NCI-H2029 treated with DMSO at 0.1 percent for 48 hours (cell line): ENCODE measurements around the gene ZNHIT2.
"Not testable (repeated sequence)": the region's sequence is repeated elsewhere in the genome, so short reads cannot be mapped to it uniquely, and the experiment has no call there.

Source experiments
- DNase-seq: peaks from one replicate; lab custom pipeline; 2025; lab: John Stamatoyannopoulos, UW

Gene ZNHIT2

DNA sequence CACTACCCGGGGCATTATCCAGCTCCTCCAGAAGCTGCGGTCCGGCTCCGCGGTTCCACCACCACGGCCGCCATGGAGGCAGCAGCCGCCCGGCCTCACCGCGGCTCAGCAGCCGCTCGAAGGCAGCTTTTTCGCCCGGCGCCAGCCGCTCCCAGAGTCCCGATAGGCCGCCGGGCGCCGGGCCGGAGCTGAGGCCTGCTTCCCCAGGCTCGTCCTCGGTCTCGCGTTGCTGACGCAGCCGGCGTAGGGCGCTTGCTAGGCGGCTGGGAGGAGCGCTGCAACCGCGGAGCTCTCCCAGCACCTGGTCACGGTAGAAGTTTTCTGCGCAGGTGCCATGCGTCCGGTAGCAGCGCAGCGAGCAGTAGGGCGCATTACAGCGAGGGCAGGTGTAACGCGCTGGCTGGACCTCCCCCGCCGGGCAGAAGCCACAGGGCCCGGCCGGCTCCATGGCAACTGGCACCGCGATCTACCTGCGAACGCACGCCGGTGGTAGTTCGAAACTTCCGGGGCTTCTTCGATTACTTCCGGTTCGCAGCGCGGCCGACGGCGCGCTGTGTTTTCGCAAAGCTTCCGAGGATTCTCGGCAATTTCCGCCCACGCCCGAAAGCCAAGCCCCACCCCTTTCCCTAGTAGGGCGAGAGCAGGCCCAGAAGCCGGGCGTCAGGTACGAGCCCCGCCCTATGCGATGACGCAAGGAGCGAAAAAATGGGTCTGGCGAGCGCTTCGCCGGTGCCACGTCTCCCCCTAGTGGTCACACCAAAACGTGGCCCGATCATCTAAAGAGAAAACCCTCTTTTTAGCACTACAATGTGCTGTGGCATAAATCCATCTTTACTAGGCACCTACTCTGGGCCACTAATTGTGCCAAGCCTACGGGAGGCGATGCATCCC lies at the start of gene ZNHIT2:
Gene ZNHIT2, minus strand, starts transcription at position 496 of the 891 bp plus-strand sequence. Its CDS starts 48 bp downstream, at position 448.
- DNase-seq: peak; percentile 93

DNA sequence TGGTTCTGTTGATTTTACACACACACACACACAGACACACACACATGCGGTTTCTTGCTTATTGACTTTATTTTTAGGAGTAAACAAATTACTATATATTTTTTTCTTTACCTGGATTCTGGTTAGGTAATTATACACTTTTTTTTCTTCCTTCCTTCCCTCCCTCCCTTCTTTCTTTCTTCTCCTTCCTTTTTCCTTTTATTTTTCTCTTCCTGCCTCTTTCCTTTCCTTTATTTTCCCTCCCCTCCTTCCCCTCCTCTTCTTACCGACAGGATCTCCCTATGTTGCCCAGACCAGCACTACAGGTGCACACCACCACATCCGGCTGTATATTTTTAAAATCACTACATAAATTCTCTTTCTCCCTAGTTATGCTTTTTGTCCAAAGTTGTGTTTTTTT lies 49.4 kb upstream of the ZNHIT2 start:
- no peak for DNase-seq

DNA sequence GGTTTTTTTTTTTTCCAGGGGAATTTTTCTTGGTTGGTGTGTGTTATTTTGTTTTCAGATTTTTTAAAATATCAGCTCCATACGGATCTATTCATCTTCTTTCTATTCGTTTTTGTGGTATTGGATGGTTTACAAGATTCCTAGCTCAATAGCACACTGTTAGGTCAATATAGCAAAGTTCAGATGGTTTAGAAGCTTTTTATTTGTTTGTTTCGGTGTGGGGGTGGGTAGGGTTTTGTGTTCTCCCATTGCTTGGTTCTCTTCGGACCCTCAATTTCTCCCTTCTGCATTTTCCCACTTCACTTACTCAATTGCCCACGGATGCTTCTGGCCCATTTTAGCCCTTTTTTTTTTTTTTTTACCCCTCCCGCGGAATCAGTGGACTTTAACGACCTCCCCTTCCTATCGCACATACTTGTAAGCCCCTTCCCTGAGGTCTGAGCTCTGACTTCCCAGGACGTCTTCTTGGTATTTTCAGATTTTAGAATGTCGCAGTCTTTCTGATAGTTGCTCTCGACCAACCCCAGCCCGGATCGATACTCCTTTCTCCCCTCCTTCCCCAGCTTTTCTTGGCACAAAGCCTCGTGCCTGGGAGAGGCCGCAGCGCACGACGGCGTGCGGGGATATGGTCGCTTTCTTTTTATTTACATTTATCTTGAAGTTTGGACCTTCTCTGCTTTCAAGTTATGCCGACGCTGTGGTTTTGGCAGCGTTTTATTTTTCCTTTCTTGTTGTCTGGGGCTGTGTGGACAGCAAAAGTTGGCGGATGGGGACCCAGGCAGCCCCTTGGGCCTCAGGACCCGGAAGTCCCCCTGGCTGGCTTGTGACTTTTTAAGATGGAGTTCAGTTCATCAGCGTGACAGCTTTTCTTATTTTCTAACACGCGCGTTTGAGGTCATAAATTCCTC lies 48.2 kb upstream of the ZNHIT2 start:
- DNase-seq: no peak

DNA sequence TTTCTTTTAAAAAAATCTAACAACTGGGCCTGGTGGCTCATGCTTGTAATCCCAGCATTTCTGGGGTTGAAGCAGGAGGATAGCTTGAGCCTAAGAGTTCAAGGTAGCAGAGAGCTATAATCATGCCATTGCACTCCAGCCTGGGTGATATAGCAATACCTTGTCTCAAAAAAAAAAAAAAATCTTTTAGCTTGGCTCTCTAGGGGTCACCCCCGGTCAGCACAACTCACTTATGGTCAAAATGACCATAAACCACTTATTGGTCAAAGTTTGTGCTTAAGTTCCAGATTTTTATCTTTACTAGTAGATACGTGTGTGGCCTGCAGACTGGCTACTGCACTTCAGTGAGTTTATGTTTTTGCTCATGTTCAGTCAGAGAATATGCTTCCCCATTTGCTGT lies 46.2 kb upstream of the ZNHIT2 start:
- no peak for DNase-seq

DNA sequence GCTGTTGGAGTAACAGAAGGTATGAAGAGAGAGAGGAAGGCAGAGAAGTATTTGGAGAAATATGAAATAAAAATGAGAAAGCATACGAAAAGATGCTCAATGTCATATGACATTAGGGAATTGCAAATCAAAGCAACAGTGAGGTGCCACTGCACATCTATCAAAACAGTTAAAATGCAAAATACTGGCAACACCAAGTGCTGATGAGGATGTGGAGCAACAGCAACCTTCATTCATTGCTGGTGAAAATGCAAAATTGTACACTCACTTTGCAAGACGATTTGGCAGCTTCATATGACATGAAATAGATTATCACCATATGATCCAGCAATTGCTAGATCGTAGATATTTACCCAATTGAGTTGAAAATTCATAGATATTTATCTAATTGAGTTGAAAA lies 43.1 kb upstream of the ZNHIT2 start:
- no peak for DNase-seq

DNA sequence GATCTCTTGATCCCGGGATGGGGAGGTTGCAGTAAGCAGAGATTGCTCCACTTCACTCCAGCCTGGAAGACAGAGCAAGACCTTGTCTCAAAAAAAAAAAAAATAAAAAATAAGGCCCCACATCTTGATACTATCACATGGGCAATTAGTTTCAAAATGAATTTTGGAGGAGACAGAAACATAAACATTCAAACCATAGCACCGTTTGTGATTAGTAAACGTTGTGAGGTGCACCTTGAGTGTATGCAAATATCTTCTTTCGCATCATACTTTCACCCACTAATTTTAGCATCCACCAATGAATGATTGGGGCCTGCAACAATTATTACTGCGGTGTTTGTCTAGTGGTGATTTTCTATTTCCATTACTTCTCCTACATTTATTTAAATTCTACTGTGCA lies 41.5 kb upstream of the ZNHIT2 start:
- no peak for DNase-seq

DNA sequence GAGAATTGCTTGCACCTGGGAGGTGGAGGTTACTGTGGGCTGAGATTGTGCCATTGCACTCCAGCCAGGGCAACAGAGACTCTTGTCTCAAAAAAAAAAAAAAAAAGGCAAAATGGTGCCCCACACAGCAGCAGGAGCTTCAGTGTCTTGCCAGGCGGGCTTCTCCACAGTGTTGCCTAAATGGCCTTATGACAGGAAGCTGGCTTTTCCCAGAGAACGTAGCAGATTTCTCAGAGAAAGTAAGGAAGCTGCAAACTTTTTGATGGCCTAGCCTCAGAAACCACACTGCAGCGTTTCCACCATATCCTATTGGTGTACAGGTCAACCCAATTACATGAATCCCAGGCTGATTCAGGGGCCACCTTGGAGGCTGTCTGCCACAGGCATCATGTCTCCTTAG lies 39.8 kb upstream of the ZNHIT2 start:
- DNase-seq: no peak

DNA sequence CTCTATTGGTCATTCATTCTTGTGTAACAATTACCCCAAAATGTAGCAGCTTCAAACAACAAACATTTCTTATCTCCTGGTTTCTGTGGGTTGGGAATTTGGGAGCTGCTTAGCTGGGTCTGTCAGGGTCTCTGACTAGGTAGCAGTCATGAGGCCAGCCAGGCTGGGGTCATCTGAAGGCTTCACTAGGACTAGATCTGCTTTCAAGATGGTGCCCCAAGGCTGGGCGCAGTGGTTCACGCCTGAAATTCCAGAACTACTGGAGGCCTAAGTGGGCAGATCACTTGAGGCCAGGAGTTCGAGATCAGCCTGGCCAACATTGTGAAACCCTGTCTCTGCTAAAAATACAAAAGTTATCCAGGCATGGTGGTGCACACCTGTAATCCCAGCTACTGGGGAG lies 39.4 kb upstream of the ZNHIT2 start:
- DNase-seq: no peak

DNA sequence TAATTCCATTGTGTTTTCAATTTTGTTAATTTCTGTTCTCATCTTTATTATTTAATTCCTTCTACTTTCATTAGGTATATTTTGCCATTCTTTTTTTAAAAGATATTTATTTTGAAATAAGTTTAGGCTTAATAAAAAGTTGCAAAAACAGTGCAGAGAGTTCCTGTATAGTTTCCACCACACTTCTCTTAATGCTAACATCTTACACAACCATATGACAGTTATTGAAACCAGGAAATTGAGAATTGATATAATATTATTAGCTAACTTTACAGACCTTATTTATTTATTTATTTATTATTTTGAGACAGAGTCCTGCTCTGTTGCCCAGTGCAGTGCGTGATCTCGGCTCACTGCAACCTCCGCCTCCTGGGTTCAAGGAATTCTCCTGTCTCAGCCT lies 38.8 kb upstream of the ZNHIT2 start:
- no peak for DNase-seq

DNA sequence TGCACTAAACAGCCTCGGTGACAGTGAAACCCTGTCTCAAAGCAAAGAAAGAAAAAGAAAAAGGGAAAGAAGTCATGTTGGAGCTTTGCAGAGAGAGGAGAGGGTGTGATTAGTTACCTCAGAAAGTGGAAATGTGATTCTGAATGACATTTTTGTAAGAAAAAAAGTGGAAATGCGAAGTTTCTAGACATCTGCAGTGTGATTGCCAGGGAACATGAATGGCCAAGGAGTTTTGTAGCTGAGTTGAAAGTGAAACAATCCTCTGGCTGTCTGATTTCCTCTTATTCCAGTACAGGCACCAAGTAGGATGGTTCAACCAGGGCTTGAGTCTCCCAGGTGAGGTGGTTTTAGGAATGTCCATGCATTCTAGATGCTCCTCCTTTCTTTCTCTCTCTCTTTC lies 34.6 kb upstream of the ZNHIT2 start:
- no peak for DNase-seq

DNA sequence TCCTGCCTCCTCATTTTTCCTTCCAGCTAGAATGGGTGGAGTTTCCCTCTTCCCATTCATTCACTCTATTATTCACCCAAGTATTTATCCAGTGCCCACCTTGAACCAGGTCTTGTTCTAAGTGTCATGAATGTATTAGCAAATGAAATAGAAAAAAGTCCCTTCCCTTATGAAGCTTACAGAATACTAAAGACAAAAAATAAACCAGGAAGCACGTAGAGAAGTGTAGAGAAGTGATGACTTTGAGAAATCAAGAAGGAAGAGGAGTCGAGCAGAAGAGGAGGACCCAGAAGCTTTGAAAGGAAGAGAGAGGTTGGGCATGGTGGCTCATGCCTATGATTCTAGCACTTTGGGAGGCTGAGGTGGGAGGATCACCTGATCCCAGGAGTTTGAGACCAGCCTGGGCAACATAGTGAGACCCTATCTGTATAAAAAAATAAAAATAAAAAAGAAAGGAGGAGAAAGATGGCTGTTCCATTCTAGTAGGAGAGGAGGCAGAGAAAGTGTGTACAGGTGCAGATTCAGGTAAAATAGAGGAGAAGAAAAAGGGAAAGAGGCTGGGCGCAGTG lies 33.9 kb upstream of the ZNHIT2 start:
- no peak for DNase-seq

DNA sequence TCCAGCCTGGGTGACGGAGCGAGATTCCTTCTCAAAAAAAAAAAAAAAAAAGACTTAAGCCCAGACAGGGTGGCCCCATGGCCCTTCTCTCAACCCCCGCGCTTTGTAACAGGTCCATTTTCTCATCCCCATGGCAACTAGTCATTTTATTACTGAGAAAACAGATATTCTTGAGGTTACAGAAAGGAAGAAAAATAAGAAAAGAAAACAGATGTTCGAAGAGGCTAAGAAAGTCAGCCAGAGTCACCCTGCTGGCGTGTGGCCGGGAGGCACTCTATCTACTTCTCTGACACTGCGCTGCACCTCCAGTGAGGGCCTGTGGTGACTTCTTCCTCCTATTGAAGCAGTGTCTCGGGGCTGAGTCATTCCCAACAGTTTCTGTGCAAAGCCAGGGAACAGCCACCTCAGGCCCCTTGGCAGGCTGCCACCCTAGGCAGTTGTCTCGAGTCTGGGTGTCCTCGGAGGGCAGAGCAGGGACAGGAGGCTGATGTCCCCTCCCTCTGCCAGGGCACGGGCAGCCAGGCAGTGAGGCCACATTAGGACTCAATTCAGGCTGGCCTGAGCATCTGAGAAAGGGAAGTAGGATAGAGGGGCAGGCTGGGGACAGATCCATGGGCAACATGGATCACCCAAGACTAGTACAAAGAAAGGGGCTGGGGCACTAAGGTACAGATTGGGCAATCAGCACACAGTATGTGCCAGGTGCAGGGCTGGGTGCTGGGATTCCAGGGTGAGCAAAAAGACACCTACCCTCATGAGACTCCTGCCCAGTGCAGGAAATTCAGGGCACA lies 33.2 kb upstream of the ZNHIT2 start:
- DNase-seq: peak; percentile 82

DNA sequence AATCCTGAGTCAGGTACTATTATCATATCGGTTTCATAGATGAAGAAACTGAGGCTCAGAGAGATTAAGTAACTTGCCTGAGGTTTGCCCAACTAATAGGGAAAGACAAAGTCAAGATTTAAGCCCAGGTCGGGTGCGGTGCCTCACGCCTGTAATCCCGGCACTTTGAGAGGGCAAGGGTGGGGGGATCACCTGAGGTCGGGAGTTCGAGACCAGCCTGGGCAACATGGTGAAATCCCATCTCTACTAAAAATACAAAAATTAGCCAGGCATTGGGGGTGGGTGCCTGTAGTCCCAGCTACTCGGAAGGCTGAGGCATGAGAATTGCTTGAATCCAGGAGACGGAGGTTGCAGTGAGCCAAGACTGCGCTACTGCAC lies 32.6 kb upstream of the ZNHIT2 start:
- not testable (repeated sequence) for DNase-seq

DNA sequence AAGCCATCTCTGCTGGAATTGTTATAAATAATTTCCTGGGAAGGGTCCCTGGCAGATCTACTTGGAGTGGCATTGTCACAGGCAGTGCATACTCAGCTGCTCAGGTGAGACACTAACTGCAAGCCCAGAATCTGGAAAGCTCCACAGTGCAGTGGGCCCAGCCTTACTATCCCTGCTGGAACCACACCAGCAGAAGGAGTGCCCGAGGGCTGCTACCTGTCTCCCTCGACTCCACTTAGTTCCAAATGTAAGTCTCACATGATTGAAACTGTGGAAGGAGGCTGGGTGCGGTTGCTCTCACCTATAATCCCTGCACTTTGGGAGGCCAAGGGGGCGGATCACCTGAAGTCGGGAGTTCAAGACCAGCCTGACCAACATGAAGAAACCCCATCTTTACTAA lies 31.2 kb upstream of the ZNHIT2 start:
- no peak for DNase-seq

DNA sequence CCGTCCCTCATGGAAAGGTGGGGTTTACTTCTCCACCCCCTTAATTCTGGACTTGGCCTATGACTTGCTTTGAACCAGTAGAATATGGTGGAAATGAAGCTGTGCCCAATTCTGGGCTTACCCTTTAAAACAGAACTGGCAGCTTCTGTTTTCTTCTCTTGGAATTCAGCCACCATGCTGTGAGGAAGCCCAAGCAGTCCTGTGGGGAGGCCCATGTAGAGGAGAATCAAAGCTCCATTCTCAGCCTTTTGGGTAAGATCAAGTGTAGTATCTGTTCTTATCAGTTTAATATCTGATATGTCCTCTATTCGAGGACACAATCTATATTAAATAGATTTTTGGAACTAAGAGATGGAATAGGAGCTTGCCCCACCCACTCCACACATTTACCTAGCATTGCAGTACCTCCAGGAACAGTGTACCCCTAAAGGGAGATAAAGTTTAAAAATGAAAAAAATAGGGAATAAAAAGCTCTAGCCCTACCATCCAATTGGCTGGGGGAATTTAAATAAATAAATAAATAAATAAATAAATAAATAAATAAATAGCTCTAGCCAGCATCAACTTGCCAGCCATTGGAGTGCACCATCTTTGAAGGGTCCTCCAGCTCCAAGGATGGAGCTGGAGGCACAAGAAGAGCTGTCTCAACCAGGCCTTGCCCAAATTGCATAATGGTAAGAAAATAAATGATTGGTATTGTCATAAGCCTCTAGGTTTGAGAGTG lies 30.0 kb upstream of the ZNHIT2 start:
- DNase-seq: no peak

DNA sequence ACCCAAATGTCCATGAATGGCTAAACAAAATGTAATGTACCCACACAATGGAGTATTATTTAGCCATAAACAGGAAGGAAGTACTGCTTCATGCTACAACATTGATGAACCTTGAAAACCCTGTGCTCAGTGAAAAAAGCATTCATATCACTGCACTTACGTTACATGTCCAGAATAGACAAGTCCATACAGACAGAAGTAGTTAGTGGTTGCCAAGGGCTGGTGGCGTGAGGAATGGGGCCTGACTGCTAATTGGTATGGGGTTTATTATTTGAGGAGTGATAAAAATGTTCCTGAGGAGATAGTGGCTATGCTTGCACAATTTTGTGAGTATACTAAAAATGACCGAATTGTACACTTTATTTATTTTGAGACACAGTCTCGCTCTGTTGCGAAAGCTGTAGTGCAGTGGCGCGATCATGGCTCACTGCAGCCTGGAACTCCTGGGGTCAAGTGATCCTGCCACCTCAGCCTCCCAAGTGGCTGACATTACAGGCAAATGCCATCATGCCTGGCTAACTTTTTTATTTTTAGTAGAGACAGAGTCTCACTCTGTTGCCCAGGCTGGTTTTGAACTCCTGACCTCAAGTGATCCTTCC lies 24.5 kb upstream of the ZNHIT2 start:
- DNase-seq: no peak

DNA sequence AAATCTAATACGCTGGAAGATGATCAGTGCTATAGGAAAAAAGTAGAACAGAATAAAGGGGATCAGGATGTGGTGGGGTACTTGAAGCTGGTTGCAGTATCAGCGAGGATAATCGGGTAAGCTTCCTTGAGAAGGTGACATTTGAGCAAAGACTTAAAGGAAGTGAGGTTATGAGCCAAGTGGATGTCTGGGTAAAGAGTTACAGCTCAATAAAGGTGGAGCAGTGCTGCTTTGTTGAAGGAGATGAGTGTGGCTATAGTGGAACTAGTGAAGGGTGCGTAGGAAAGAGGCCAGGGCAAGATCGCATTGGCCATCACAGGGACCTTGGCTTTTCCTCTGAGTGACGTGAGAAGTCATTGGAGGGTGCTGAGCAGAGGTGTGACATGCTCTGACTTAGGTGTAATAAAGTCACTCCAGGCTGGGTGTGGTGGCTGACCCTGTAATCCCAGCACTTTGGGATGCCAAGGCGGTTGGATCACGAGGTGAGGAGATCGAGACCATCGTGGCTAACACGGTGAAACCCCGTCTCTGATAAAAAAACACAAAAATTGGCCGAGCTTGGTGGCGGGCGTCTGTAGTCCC lies 19.1 kb upstream of the ZNHIT2 start:
- DNase-seq: no peak

DNA sequence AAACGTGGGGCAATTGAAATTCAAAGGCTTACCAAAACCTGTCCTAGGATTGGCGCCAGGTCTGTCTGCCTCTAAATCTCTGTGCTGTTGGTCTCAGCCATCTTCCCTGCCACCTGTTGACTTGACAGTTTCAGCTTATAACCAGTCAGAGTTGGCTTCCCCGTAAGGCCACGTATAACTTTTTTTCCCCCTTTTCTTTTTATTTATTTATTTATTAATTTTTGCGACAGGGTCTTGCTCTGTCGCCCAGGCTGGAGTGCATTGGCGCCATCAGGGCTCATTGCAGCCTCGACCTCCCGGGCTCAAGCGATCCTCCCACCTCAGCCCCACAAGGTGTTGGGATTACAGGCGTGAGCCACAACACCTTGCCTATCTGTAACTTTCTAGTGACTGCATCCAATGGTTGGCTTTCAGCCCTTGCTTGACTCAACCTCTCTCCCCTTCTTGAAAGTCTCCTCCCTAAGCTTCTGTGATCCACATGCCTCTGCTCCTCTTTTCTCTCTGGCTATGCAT lies 18.2 kb upstream of the ZNHIT2 start:
- no peak for DNase-seq

DNA sequence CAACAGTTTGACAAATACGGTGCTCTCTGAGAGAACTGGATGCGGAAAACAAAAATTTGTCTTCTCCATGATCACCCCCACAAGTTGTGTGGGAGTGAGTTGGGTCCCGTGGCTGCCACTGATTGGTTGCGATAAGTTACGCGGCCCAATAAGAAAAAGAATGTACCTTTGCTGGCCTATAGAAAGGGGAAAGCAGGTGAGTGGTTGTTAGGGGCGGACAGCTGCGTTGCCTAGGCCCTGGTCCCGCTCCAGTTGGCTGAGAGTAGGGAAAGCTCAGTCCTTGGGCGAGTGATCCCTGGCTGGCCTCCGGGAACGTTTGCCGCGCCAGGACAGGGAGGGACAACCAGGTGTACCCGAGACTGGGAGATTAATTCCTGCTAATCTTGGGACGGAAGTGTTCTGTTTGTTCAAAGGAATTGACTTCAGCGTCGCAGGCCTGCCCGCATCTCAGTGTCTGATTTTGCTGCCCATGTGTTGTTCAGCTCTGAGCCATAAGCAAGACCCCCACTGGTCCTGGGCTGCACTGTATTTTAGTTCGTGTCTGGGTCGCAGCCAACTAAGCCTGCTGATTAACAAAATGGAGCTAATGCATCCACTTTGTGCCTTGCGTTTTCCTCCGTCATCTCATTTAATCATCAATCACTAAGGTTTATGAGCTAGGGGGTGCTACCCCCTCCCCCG lies 17.6 kb upstream of the ZNHIT2 start:
- DNase-seq: peak; percentile 97
